GM21619 (cell line): ENCODE data around the gene ABCA2.

Experiments used
- ATAC-seq: cut with Tn5 transposase; IDR thresholded peaks from one replicate; pipeline ENCODE4 v1.9.1; 2021; ENCODE audit not compliant: unreplicated experiment

ABCA2 gene

DNA sequence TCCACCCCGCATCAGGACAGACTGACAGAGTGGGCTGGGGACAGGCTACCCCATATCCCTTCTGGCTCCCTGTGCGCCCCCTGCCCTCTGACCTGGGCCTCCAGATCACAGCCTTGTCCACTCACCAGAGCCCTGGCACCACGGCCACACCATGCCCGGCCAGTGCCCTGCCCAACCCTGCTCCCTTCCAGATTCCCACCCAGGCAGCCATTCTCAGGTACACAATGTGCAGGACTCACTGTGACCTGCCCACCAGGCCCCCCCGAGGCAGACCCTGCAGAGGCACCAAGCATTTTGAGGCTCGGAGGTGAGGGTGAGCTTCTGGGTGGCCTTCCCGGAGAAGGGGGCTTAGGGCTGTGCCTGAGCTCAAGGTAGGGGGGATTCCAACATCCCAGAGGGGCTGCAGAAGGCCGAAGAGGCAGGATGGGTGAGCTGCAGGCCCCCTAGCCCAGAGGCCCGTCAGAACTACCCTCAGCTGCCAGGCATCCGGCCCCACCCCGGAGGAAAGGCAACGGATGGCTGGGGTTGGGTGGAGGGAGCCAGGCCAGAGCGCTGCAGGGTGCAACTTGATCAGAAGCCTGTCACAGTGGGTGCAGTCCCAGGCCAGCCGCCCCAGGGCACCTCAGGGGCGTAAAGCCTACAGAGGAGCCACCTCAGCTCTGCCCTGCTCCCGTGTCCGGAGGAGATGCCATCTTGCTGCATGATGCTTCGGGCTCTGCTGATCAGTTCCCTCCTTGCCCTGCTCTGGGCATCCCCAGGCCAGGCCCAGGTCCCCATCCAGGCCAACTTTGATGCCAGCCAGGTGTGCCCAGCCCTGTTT, 45.6 kb downstream of the ABCA2 start, which contains the start of gene LCNL1:
Gene LCNL1 (plus strand): TSS at position 762 of the 820 bp plus-strand sequence. CDS start 594 bp downstream, outside the sequence.
- ATAC-seq: no peak

DNA sequence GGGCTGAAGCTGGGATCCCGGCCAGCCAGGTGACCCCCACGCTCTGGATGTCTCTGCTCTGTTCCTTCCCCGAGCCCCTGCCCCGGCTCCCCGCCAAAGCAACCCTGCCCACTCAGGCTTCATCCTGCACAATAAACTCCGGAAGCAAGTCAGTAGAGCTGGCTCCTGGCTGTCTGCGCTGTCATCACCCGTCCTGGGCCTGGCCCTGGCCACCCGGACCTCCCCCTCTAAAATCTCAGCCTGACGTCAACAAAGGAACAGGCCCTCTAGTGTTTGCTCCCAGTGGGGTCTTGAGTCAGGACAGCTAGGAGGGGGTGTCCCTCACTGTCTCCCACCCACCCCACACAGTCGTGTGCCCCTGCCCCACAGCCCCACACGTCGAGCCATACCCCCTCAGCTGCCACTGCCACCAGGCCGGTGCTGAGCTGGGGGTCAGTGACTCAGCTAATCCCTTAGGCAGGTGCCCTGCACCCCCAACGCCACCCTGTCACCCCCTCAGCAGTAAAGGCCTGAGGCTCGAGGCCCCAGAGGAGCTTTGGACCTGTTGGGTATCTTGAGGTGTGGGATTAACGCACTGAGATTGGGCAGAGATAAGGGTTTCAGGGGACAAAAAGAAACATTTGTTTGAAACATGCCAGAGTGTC, 46.3 kb downstream of the ABCA2 start:
- no peak for ATAC-seq

DNA sequence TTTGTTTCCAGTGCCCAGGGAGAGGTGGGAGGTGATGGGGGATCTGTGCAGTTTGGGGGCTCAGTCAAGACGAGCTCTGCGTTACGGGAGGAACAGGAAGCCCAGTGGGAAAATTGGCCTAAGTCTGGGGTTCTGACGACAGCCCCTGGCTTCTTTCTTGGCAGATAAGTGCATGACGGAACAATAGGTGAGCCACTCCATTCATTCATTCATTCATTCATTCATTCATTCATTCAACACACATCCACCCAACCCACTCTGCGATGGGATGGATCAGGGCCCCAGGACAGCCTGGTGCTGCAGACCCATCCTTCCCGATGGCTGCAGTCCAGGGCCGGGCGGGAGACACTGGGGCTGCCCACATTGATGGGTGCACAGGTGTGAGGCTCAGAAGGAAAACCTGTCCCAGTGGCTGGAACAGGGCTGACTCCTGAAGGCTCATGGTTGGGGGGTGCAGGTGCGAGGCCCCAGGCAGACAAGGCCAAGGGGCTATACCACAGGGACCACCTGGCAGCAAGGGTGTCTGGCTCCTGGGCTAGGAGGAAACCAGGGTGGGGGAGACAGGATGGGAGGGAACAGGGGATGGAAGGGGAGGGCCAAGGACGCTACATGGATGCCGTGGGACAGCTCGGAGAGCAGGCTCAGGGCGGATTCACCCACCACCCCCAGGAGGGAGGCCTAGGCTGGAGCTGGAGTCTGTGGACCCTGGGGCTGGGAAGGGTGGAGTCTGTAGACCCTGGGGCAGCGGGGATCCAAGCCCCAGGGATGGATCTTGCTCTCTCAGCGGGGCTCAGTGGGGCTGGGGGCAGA, 47.2 kb downstream of the ABCA2 start:
- ATAC-seq: no peak

DNA sequence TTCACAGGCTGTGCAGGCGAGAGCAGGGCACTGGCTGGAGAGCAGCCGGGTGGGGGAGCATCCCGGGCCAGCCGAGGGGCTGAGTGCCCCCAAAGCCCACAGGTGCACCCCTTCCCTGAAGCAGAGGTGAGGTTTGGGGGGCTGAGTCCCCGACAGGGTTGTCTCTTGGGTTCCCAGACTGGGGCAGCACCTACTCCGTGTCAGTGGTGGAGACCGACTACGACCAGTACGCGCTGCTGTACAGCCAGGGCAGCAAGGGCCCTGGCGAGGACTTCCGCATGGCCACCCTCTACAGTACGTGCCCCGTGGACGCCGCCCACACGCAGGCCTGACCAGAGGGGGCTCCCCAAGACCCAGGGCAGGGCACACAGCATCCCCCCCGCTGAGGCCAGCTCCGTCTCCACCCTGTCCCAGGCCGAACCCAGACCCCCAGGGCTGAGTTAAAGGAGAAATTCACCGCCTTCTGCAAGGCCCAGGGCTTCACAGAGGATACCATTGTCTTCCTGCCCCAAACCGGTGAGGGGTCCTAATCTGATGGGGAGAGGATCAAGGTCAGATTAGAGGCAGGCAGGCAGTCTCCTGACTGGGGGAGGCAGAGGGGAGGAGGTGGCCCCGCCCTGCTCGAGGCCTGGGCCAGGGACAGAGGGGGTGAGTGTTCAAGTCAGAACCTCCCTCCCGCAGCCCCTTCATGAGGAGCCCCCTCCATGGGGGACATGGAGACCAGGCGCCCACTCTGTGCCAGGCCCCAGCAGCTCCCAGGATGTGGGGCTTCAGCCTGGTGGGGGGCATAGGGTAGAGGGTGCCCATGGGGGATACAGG, 48.1 kb downstream of the ABCA2 start:
- ATAC-seq: no peak

DNA sequence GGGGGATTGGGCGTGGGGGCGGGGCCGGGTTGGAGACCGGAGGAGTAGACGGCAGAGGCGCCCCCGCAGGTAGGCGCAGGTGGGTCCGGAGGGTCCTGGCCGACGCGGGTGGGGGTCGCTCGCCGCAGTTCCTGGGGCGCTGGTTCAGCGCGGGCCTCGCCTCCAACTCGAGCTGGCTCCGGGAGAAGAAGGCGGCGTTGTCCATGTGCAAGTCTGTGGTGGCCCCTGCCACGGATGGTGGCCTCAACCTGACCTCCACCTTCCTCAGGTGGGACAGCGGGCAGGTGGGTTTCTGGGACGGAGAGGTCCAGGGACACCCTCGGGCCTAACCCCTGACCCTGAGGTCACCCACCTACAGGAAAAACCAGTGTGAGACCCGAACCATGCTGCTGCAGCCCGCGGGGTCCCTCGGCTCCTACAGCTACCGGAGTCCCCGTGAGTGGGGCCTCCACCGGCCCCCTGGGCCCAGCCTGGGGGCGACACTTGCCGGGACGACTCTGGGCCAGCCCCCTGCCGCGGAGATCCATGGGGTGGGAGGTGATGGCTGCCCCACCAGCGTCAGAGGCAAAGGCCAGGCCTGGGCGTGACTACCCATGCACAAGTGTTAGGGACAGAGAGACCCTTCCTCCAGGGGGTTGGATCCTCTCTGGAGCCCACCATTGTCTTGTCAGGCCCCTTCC, 49.0 kb downstream of the ABCA2 start:
- no peak for ATAC-seq

DNA sequence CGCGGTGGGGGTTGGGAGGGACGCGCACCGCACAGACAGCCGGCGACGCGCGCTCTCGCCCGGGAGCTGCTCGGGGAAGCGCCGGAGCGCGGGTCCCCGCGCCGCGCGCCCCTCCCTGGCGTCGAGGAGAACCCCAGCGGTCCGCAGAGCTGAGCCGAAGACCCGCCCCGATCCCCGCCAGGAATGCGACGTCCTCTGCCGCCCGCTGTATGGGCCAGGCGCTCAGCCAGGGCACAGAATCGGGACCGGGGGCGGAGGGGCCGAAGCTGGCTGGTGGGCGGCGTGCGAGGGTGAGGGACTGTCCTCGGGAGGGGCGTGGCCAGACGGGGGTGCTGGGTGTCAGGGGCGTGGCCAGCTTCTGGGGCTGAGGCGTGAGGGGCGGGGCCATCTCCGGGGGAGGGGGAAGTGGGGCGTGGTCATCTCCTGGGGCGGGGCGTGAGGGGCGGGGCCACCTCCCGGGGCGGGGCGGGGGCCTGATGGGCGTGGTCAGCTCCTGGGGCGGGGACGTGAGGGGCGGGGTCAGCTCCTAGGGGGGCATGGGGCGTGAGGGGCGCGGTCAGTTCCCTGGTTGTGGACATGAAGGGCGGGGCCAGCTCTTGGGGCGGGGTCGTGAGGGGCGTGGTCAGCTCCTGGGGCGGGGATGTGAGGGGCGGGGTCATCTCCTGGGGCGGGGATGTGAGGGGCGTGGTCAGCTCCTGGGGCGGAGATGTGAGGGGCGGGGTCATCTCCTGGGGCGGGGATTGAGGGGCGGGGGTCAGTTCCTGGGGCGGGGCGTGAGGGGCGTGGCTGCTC, 49.8 kb downstream of the ABCA2 start:
- no peak for ATAC-seq

DNA sequence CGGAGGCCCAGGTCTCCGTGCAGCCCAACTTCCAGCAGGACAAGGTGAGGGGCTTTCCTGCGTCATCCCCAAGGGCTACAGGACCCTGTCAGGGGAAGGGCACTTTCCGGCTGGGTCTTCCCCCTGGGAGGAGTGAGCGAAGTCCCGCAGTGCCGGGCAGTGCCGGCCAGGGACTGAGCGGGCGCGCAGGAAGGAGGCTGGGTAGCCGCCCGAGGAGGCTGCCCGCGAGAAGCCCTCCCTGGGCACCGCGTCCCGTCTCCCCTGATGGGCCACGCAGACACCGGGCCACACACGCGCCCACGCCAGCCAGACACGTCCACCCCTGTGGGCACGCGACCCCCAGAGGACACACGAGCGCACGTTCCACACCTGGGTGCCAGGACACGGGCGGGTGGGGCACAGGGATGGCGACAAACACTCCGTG, 50.4 kb downstream of the ABCA2 start:
- ATAC-seq: no peak

DNA sequence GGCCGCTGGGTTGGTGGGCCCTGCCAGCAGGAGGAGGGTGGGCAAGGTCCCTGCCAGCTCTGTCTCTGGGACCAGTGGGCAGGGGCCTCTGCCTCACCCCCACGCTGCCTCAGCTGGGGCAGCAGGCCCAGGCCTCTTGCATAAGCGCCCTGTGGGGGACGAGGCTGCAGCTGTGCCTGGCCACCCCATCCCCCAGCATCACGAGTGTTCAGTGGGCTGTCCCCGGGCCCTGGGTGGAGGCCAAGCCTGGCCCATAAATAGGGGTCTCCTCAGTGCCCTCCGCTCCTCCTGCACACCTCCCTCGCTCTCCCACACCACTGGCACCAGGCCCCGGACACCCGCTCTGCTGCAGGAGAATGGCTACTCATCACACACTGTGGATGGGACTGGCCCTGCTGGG, 50.8 kb downstream of the ABCA2 start, which contains the start of gene PTGDS:
Gene PTGDS (plus strand): TSS at position 282 of the 400 bp plus-strand sequence. CDS start 75 bp downstream, at position 357.
- no peak for ATAC-seq

DNA sequence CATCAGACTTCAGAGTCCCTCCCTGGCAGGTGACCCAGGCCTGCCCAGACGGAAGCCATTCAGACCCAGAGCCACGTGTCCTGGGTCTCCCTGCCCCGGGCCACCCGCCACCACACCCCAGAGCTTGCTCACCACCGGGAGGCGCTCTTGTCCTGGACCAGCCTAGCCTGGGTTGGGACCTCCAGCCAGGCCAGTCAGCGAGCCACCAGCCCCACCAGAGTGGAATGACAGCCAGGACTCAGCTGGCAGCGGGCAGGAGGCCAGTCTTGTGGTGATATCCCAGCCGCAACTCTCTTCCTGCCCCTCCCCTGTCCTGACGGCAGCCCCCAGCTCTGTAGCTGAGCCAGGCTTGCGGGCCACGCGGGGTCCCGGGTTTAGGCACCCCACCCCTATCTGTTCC, 52.4 kb downstream of the ABCA2 start:
- no peak for ATAC-seq

DNA sequence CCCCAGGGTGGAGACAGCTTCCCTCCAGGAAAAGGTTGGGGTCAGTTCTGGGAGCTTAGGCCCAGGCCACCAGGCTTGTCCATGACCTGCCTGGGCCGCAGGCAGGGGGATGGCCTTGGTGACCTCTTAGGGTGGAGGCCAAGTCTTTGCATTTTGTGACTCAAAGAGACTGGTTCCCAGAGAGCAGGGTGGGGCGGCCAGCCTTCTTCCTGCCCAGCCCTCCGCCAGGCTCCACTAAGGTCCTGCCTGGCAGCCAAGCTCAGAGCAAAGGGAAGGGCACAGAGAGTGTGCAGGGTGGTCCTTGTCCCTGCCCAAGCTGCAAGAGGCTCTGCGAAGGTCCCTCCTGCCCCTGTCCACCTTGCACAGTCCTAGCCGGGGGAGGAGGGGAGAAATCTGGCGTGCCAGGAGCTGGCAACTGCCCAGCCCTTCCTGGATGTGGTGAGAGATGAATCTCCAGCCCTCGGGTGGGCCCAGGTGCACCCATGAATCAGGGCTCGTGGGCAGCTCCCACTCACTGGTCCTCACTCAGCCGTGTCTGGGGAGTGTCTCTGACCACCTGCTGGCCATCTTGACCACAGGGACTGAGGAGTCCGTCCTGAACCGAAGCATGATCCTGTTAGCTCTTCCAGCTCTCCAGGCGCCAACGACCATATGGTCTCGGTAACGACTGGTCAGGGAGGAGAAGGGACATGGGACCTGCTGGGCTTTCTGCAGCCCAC, 53.1 kb downstream of the ABCA2 start:
- ATAC-seq: no peak

DNA sequence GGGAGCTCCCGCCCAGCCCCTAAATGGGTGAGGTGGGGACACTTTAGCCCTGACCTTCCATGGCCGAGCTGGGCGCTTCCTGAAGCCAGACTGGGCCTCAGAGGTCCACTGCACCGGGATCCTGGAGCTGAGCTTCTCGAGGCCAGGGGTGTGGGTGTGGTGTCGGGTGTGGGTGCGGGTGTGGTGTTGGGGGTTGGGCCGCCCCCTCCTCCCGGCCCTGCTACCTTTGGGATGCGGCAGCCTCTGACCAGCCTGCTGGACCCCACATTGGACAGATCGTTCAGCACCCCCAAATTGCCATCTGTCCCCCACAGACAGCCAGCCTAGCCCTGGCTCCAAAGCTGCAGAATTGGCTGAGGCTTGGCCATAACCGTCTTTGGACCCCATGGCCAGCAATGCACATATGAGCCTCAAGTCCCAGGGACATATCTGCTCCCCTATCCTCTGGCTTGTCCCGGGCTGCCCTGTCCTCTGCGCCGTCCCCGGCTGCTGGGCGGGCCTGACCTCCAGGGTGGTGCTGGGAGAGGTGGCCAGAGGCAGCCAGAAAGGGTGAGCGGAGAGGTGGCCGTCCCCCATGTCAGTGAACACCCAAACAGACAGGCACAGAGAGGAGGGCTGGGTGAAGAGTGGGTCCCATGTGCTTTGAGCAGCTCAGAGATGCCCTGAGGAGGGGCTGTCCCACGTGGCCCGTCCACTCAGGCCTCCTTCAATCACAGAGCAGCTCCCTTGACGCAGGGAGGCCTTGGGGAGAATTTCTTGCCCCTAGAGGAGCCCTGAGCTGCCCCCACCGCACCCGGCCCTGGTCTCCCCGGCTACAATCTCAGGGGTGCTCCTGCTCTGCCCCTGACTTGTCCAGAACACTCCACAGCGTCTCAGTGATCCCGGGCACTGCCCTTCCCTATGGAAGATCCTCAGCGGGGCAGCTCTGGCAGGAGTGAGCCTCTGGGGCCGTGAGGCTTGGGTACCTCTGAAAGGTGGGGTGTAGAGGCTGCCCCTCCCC, 54.1 kb downstream of the ABCA2 start:
- no peak for ATAC-seq

DNA sequence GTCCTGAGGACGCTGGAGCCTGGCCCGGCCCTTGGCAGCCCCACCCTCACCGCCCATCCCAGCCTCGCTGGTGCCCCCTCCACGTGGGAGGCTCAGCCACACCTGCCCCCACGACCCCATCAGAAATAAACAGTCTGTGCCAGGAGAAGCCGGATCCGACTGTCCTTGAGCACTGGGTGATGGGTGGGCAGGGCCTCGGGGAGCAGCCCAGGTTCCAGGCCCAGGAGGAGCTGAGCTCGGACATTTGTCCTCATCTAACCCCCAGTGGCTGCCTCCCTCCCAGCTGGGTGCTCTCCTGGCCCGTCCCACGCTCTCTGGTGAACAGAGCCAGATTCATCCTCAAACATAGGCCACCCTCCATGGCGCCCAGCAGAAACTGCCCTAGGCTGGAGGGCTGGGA, 55.3 kb downstream of the ABCA2 start:
- ATAC-seq: no peak

DNA sequence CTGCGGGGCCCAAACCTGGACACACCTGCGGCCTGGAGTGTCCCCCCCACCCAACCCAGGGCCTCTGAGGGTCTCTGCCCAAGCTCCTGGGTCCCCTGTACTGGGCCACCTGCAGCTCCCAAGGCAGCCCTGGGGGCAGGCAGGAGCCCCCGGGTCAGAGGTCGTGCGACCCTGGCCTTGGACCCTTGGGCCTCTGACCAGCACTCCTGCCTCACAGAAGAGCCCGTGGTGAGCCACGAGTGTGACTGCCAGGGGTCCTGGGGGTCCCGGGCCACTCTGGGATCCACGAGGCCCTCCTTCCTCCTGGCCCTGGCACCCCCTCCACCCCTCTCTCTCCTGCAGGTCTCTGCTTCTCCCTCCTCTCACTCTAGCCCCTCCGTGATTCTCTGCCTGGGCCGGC, 55.7 kb downstream of the ABCA2 start:
- ATAC-seq: no peak

DNA sequence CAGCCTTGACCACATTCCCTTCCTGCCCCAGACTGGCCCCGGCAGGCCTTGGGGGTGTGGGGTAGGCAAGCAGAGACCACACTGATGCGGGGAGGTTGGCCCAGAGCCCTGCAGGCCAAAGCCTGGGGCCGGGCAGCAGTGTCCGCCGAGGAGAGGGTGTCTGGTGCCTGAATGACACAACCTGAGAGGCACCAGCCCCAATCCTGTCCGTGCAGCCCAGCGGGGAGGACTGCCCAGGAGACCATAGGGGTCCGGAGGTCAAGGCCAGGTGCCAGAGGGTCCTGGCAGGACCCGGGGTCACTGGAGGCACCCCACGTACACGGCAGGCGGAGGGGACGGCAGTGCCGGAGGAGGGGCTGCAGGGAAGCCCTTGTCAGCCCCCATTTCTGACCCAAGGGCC, 56.3 kb downstream of the ABCA2 start:
- no peak for ATAC-seq

DNA sequence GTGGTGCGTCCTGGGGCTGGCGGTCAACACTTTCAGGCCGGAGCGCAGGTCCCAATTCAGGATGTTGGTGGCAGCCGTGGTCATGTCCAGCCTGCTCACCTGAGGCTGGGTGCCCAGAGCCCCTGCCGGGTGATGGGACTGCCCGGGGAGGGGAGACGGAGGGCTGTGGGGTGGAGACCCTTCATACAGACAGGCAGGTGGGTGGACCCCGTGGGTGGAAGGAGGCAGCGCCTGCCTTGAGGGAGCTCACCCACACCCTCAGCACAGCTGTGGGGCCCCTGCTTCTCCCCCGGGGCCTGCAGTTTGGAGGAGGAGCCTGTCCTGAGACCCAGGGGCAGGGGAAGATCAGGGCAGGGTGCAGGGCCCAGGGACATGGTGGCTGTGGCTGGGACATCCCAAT, 57.7 kb downstream of the ABCA2 start:
- no peak for ATAC-seq

DNA sequence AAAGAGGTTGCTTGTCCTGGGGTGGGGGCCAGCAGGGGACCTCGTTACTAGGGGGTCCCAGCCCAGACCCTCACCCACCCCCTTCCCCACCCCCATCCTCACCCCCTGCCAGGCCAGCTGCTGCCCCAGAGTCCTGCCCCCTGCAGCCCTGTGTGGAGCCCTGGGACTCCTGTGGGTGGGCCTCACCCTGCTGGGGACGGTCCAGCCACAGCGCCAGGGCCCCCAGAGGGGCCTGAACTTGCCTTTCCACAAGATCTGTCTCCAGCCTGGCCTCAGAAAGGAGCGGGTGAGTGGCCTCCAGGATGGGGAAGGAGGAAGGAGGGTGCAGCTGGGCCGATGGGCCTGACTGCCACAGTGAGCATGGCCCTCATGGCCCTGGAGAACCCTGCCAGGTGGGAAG, 58.3 kb downstream of the ABCA2 start:
- ATAC-seq: no peak

DNA sequence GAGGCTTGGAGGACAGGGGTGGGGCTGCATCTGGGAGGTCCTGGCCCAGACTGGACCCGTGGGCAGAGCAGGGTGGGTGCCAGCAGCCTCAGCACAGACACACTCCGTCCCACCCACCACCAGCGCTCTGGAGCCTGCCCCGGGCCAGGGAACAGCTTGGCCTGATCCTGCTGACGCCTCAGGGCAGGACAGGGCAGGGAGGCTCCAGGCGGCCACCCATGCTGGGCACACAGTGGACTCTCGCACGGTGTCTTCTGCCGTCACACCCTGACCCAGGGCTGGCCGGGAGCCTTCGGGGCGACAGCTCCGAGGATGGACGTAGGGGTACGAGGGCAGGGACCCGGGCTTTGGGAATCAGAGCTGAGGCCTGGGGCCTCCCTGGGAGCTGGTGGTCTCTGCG, 58.9 kb downstream of the ABCA2 start:
- no peak for ATAC-seq
